B cell (primary cell): ENCODE measurements around the gene SLC24A3. TPM values are rescaled to one million over a fixed set of nuclear protein-coding genes. Genes with fewer than 3 reads are reported as not detected.

Source experiments
- ATAC-seq: fragments of 200-7000 bp; cut with Tn5 transposase; one replicate; pipeline ENCODE4 v1.10.0; 2021; ENCODE audit warnings: low read depth, mild to moderate bottlenecking, moderate number of reproducible peaks, moderate library complexity
- CTCF ChIA-PET: fragments of 350-600 bp; sonication (Branson Sonifier 250); formaldehyde crosslinking; loops from one replicate; lab custom pipeline; 2021; ENCODE audit warnings: antibody characterized with exemption, inconsistent platforms; lab: Charles Lee
- POLR2A ChIA-PET: fragments of 350-600 bp; sonication (Branson Sonifier 250); formaldehyde crosslinking; loops from one replicate; lab custom pipeline; 2021; ENCODE audit warnings: antibody characterized with exemption; lab: Charles Lee
- DNase-seq: peaks from one replicate; pipeline ENCODE4 v3.0.0; 2013
- H2AFZ ChIP-seq: 2 replicates; pipeline ENCODE4 v1.6.1; 2012; ENCODE audit warnings: mild to moderate bottlenecking, low read depth, low read length; ENCODE audit not compliant: insufficient read depth, poor library complexity, severe bottlenecking
- H3K27ac ChIP-seq, 2 donors: 1 replicate in 1 of 2; 2 replicates in 1 of 2; pipeline ENCODE4 v1.5.1; 2012 to 2013; ENCODE audit warnings: low read length in 2 of 2, mild to moderate bottlenecking in 2 of 2, moderate library complexity in 1 of 2
- H3K27me3 ChIP-seq, 4 experiments: fragments of 200-600 bp in 1 of 4; sonication (generic) in 1 of 4; replicated peaks in 1 of 4; 1 replicate in 2 of 4; 2 replicates in 2 of 4; pipeline versions ENCODE4 v1.6.1 to v1.7.0; 2013 to 2016; ENCODE audit warnings: low read length in 3 of 4, mild to moderate bottlenecking in 2 of 4, mixed read lengths in 1 of 4, moderate library complexity in 1 of 4; ENCODE audit not compliant: insufficient read depth in 4 of 4, control insufficient read depth in 3 of 4; ENCODE audit errors: control extremely low read depth in 1 of 4
- H3K36me3 ChIP-seq, 2 experiments: replicated peaks in 1 of 2; 1 replicate in 1 of 2; 2 replicates in 1 of 2; pipeline versions ENCODE4 v1.6.1 to v1.7.1; 2013; ENCODE audit warnings: low read length in 1 of 2; ENCODE audit not compliant: insufficient read depth in 2 of 2, control insufficient read depth in 1 of 2; ENCODE audit errors: control extremely low read depth in 1 of 2, extremely low read depth in 1 of 2
- H3K4me1 ChIP-seq, 2 donors: fragments of 200-600 bp in 1 of 2; sonication (generic) in 1 of 2; 1 replicate in 1 of 2; 2 replicates in 1 of 2; pipeline versions ENCODE4 v1.5.1 to v1.6.1; 2013 to 2017; ENCODE audit warnings: low read length in 2 of 2; ENCODE audit not compliant: control insufficient read depth in 2 of 2, insufficient read depth in 2 of 2
- H3K4me2 ChIP-seq: replicated peaks from 2 replicates; pipeline ENCODE3; 2012; ENCODE audit warnings: mild to moderate bottlenecking, low read depth, low read length; ENCODE audit not compliant: poor library complexity, severe bottlenecking
- H3K4me3 ChIP-seq, 5 experiments: fragments of 200-600 bp in 1 of 5; sonication (generic) in 1 of 5; 1 replicate in 3 of 5; 2 replicates in 2 of 5; pipeline versions ENCODE4 v1.5.1 to v1.7.0; 2011 to 2016; ENCODE audit warnings: low read length in 4 of 5, mild to moderate bottlenecking in 4 of 5, low read depth in 2 of 5, control low read depth in 1 of 5, moderate library complexity in 1 of 5; ENCODE audit not compliant: insufficient read depth in 1 of 5; ENCODE audit errors: control extremely low read depth in 1 of 5, extremely low read depth in 1 of 5
- H3K79me2 ChIP-seq: fragments of 200-600 bp; sonication (generic); one replicate; pipeline ENCODE4 v1.6.0; 2016; ENCODE audit warnings: low read length; ENCODE audit not compliant: control insufficient read depth, insufficient read depth
- H3K9ac ChIP-seq: fragments of 200-600 bp; sonication (generic); 2 replicates; pipeline ENCODE4 v1.6.1; 2017; ENCODE audit warnings: mild to moderate bottlenecking, low read length, moderate library complexity
- H3K9me3 ChIP-seq, 3 donors: one replicate each; pipeline versions ENCODE4 v1.6.1 to v1.7.1; 2013; ENCODE audit warnings: low read length in 2 of 3; ENCODE audit not compliant: control insufficient read depth in 2 of 3, insufficient read depth in 1 of 3; ENCODE audit errors: control extremely low read depth in 1 of 3
- H4K20me1 ChIP-seq: 2 replicates; pipeline ENCODE4 v1.6.0; 2012; ENCODE audit warnings: mild to moderate bottlenecking, low read length; ENCODE audit not compliant: insufficient read depth, control insufficient read depth, poor library complexity, severe bottlenecking
- H3K27ac Mint-ChIP-seq: one replicate; pipeline ENCODE4 v1.8.0; 2021; ENCODE audit warnings: mixed read lengths
- H3K27me3 Mint-ChIP-seq: one replicate; pipeline ENCODE4 v1.8.0; 2021; ENCODE audit warnings: mixed read lengths
- H3K4me1 Mint-ChIP-seq: one replicate; pipeline ENCODE4 v1.8.0; 2021; ENCODE audit warnings: mixed read lengths
- H3K4me3 Mint-ChIP-seq: one replicate; pipeline ENCODE4 v1.8.0; 2021; ENCODE audit warnings: mixed read lengths
- H3K9me3 Mint-ChIP-seq: one replicate; pipeline ENCODE4 v1.8.0; 2022; ENCODE audit warnings: mixed read lengths; ENCODE audit not compliant: insufficient read depth
- CTCF ChIP-seq: fragments of 200-600 bp; IDR thresholded peaks from one replicate; pipeline ENCODE4 v1.8.0; 2022; ENCODE audit warnings: antibody characterized with exemption, mild to moderate bottlenecking
- EZH2 ChIP-seq: IDR thresholded peaks from 2 replicates; pipeline ENCODE4 v1.6.1; 2012; ENCODE audit warnings: borderline replicate concordance, low read depth, mild to moderate bottlenecking, moderate library complexity, low read length; ENCODE audit not compliant: insufficient read depth, poor library complexity, severe bottlenecking
- WGBS: methylation state at CpG from one replicate; pipeline ENCODE4 v1.1.5; 2013; ENCODE audit warnings: missing lambda C conversion rate; ENCODE audit not compliant: insufficient coverage; 5-methylcytosine and 5-hydroxymethylcytosine counted together
- intact Hi-C: fragments of 100-400 bp; cut with micrococcal nuclease; formaldehyde crosslinking; loops from one replicate; pipeline ENCODE4 v1.10.0; 2022
- polyA plus RNA-seq: library from polyadenylated mRNA; depleted of rRNA; stranded (reverse); fragments of >200 nt; gene quantifications from 2 replicates; pipeline ENCODE4 v1.2.3, GENCODE V29; 2012
- total RNA-seq, 2 donors: library from RNA; stranded (reverse); fragments of 120-200 nt in 1 of 2; gene quantifications; 1 replicate in 1 of 2; 2 replicates in 1 of 2; pipeline versions ENCODE4 v1.2.3 to v1.2.4, GENCODE V29; 2013 to 2022

SLC24A3 gene
- total and polyA plus RNA-seq, 2 donors (not counting 1 experiment from before 2014, with no cell fraction given) = not detected

- Mint-ChIP-seq H3K4me1 (no peaks in the 10 kb centered on the region), H3K4me3 (no peak overlapping the region), H3K27me3 (peaks cover 10% of the 10 kb centered on the region), H3K27ac (no peak overlapping the region), H3K9me3 (no peaks in the 10 kb centered on the region)
- H3K9ac ChIP-seq = no peak overlapping the region
- H3K9me3 ChIP-seq = peaks cover 0 to 6% (median 0%) of the 10 kb centered on the region in 3 donors
- DNase-seq = no peak
- no peak overlapping the region for H3K4me2 ChIP-seq
- ChIA-PET POLR2A (no interaction called here), CTCF (no interaction called here)
- H3K4me3 ChIP-seq = no peak overlapping the region
- no peaks in the 10 kb centered on the region for H3K4me1 ChIP-seq
- H3K27ac ChIP-seq = no peak overlapping the region
- WGBS = no CpG with 5 or more reads among the region's 3 CpGs
- H3K27me3 ChIP-seq = no peaks in the 10 kb centered on the region
- no peaks in the 10 kb centered on the region for H3K79me2 ChIP-seq
- TF ChIP-seq CTCF = no peak
- TF ChIP-seq EZH2 = no peak
- ATAC-seq = no peak
- H4K20me1 ChIP-seq = no peaks in the 10 kb centered on the region
- no peaks in the 10 kb centered on the region for H3K36me3 ChIP-seq
- intact Hi-C loops = no loop called here
- H2AFZ ChIP-seq = no peak overlapping the region
These were observed 149.3 kb downstream of the SLC24A3 start for GRCh38 chr20:19361790-19362189.

- POLR2A ChIA-PET = no interaction called here
- Histone ChIP-seq H3K27ac (no peak overlapping the region), H2AFZ (no peak overlapping the region), H3K4me2 (no peak overlapping the region), H3K4me1 (no peaks in the 10 kb centered on the region), H3K36me3 (no peaks in the 10 kb centered on the region), H3K9ac (no peak overlapping the region), H3K27me3 (no peaks in the 10 kb centered on the region), H3K79me2 (no peaks in the 10 kb centered on the region), H4K20me1 (no peaks in the 10 kb centered on the region), H3K9me3 (peaks cover 0 to 9% (median 0%) of the 10 kb centered on the region in 3 donors), H3K4me3 (no peak overlapping the region)
- intact Hi-C loops = no loop called here
- no peaks in the 10 kb centered on the region for H3K9me3 Mint-ChIP-seq
- H3K4me1 Mint-ChIP-seq = no peaks in the 10 kb centered on the region
- DNase-seq (no peak), ATAC-seq (no peak)
- H3K27me3 Mint-ChIP-seq = peaks cover 5% of the 10 kb centered on the region
- CTCF ChIA-PET = no interaction called here
- H3K4me3 Mint-ChIP-seq = no peak overlapping the region
- TF ChIP-seq EZH2 (no peak), CTCF (no peak)
- 92% methylated on average over 2 of the region's 4 CpGs for whole genome bisulfite sequencing
- H3K27ac Mint-ChIP-seq = no peak overlapping the region
These were observed 151.0 kb downstream of the SLC24A3 start for GRCh38 chr20:19363476-19363875.
